A673 (cell line): ENCODE data around the gene RCHY1. TPM values are rescaled to one million over a fixed set of nuclear protein-coding genes. Genes with fewer than 3 reads are reported as not detected.
"Not testable (repeated sequence)": the region's sequence is repeated elsewhere in the genome, so short reads cannot be mapped to it uniquely, and the experiment has no call there.

Source experiments
- BruUV-seq: library from RNA; stranded (reverse); fragments of 400-500 nt; replicated peaks from 2 replicates; lab custom pipeline; 2021; lab: Mats Ljungman, UMichigan
- CTCF ChIA-PET: fragments of 300-600 bp; sonication (Branson Sonifier 250); formaldehyde crosslinking; loops from one replicate; lab custom pipeline; 2022; ENCODE audit warnings: antibody characterized with exemption; lab: Charles Lee
- POLR2A ChIA-PET: fragments of 300-600 bp; sonication (Branson Sonifier 250); formaldehyde crosslinking; loops from one replicate; lab custom pipeline; 2022; ENCODE audit warnings: antibody characterized with exemption; ENCODE audit not compliant: low non-redundant PET; lab: Charles Lee
- DNase-seq: peaks from one replicate; pipeline ENCODE4 v3.0.0-alpha.2; 2015; ENCODE audit warnings: low spot score
- H3K27ac ChIP-seq: fragments of 200-600 bp; sonication (generic); 2 replicates; pipeline ENCODE4 v1.5.1; 2016; ENCODE audit warnings: mixed run types, low read depth, mild to moderate bottlenecking, mixed read lengths, antibody characterized with exemption, low read length; ENCODE audit not compliant: poor library complexity, severe bottlenecking
- H3K27me3 ChIP-seq: fragments of 200-600 bp; sonication (generic); replicated peaks from 2 replicates; pipeline ENCODE4 v1.6.1; 2017; ENCODE audit warnings: mixed run types, low read depth, mild to moderate bottlenecking, mixed read lengths, antibody characterized with exemption, low read length; ENCODE audit not compliant: insufficient read depth, poor library complexity
- H3K36me3 ChIP-seq: fragments of 200-600 bp; sonication (generic); 2 replicates; pipeline ENCODE4 v1.6.1; 2016; ENCODE audit warnings: mixed run types, mild to moderate bottlenecking, mixed read lengths, antibody characterized with exemption, low read length; ENCODE audit not compliant: insufficient read depth, poor library complexity, severe bottlenecking
- H3K4me1 ChIP-seq: fragments of 200-600 bp; sonication (generic); 2 replicates; pipeline ENCODE4 v1.6.1; 2017; ENCODE audit warnings: mixed run types, mild to moderate bottlenecking, mixed read lengths, antibody characterized with exemption, low read length; ENCODE audit not compliant: insufficient read depth, poor library complexity, severe bottlenecking
- H3K4me3 ChIP-seq: fragments of 200-600 bp; sonication (generic); 2 replicates; pipeline ENCODE4 v1.5.1; 2016; ENCODE audit warnings: low read depth, mixed run types, mild to moderate bottlenecking, mixed read lengths, low read length; ENCODE audit not compliant: poor library complexity, severe bottlenecking
- H3K9me3 ChIP-seq: fragments of 200-600 bp; sonication (generic); 2 replicates; pipeline ENCODE4 v1.6.1; 2016; ENCODE audit warnings: mixed run types, low read depth, mild to moderate bottlenecking, mixed read lengths, antibody characterized with exemption, low read length; ENCODE audit not compliant: poor library complexity, severe bottlenecking
- EZH2 ChIP-seq: fragments of 200-600 bp; sonication (generic); IDR thresholded peaks from 2 replicates; pipeline ENCODE4 v1.6.1; 2017; ENCODE audit warnings: borderline replicate concordance, low read depth, mild to moderate bottlenecking, mixed read lengths, antibody characterized with exemption, low read length; ENCODE audit not compliant: poor library complexity, severe bottlenecking
- intact Hi-C: fragments of 100-400 bp; cut with micrococcal nuclease; formaldehyde crosslinking; loops from one replicate; pipeline ENCODE4 v1.10.0; 2022; ENCODE audit not compliant: unreplicated experiment
- total RNA-seq: library from RNA; stranded (reverse); gene quantifications from 2 replicates; pipeline ENCODE4 v1.2.3, GENCODE V29; 2021
- TF ChIP-seq, protein P1 (sequence below): fragments of 300-800, 200-600 bp; sonication (generic); conservative IDR thresholded peaks from 2 replicates; pipeline ENCODE4 v1.5.1; 2017; ENCODE audit warnings: low read depth, mild to moderate bottlenecking, antibody characterized with exemption, low read length, moderate library complexity, mixed read lengths

Gene RCHY1
- total RNA-seq, 1 experiment from 2014 or later, result 36.0 TPM

DNA sequence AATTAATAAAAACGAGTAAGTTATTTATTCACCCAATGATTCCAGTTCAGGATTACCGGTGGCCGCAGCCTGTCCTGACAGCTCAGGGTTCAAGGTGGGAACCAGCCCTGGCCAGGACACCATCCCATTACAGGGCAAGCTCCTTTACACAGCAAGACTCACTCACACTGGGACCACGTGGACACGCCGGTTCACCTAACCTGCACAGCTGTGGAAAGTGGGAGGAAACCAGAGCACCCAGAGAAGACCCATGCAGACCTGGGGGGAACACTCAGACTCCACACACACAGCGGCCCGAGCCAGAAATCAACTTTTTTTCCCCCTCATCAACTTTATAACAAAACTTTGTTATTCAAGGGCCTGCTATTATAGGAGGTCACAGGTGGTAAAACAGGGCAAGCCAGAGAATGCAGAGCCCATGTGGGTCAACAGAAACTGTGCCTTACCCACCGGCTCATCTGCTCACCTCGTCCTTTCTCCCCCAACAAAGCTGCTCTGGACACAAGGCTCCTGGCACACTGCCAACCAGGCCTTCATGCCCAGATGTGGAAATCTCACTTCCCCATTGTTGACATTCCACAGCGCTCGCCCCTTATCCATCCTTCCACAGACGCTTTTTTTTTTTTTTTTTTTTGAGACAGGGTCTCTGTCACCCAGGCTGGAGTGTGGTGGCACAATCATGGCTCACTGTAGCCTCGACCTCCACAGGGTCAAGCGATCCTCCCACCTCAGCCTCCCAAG lies 33.6 kb upstream of the RCHY1 start:
- intact Hi-C loops, result no loop called here
- CTCF ChIA-PET, result no interaction called here
- BruUV-seq, result no TSS peak
- H3K4me1 ChIP-seq, result no peaks in the 10 kb centered on the region
- no peak for TF ChIP-seq EZH2
- TF ChIP-seq, protein P1, sequence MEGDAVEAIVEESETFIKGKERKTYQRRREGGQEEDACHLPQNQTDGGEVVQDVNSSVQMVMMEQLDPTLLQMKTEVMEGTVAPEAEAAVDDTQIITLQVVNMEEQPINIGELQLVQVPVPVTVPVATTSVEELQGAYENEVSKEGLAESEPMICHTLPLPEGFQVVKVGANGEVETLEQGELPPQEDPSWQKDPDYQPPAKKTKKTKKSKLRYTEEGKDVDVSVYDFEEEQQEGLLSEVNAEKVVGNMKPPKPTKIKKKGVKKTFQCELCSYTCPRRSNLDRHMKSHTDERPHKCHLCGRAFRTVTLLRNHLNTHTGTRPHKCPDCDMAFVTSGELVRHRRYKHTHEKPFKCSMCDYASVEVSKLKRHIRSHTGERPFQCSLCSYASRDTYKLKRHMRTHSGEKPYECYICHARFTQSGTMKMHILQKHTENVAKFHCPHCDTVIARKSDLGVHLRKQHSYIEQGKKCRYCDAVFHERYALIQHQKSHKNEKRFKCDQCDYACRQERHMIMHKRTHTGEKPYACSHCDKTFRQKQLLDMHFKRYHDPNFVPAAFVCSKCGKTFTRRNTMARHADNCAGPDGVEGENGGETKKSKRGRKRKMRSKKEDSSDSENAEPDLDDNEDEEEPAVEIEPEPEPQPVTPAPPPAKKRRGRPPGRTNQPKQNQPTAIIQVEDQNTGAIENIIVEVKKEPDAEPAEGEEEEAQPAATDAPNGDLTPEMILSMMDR, result no peak
- no peak overlapping the region for H3K4me3 ChIP-seq
- no peaks in the 10 kb centered on the region for H3K36me3 ChIP-seq
- no peaks in the 10 kb centered on the region for H3K9me3 ChIP-seq
- no peak for DNase-seq
- no peaks in the 10 kb centered on the region for H3K27me3 ChIP-seq
- H3K27ac ChIP-seq, result no peak overlapping the region
- POLR2A ChIA-PET, result no interaction called here

DNA sequence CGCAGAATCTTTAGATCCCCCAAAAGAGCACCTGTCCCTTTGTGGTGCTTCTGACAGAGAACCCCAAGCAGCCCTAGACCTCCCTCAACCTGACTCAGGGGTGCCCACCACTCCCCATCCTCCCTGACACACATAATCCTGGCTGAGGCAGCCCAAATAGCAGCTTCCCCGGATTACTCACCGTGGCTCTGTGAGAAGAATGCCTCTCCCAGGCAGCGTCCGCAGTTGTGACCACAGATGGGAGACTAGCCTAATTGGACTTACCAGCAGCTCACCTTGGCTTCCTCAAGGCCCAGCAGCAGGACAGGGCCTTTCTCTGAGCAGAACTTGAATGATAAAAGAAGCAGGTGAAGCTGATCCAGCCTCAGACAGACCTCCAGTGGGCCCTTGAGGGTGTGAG lies 31.3 kb upstream of the RCHY1 start:
- BruUV-seq, result no TSS peak
- ChIA-PET POLR2A (no interaction called here), CTCF (no interaction called here)
- TF ChIP-seq, protein P1, result no peak
- no peak for TF ChIP-seq EZH2
- no peak overlapping the region for H3K4me3 ChIP-seq
- no peaks in the 10 kb centered on the region for H3K27me3 ChIP-seq
- H3K9me3 ChIP-seq, result no peaks in the 10 kb centered on the region
- H3K36me3 ChIP-seq, result no peaks in the 10 kb centered on the region
- H3K4me1 ChIP-seq, result no peaks in the 10 kb centered on the region
- intact Hi-C loops, result no loop called here
- no peak for DNase-seq
- no peak overlapping the region for H3K27ac ChIP-seq

DNA sequence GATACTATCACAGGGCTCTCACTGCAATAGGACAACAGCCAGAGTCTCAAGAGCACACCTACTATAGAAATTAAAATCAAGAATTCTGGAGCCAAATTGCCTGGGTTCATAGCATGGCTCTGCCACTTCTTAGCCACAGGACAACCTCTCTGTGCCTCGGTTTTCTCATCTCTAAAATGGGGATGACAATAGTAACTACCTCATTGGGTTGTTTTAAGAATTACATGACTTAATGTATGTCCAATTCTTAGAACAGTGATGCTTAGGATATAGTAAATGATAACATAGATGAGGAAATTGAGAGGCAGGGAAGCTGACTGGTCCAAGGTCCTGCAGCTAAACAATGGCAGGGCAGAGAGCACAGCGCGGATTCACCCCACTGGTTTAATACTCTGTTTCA lies 30.7 kb upstream of the RCHY1 start:
- ChIA-PET POLR2A (no interaction called here), CTCF (no interaction called here)
- no TSS peak for BruUV-seq
- DNase-seq, result no peak
- TF ChIP-seq EZH2, result no peak
- TF ChIP-seq, protein P1, result no peak
- H3K27ac ChIP-seq, result no peak overlapping the region
- no peaks in the 10 kb centered on the region for H3K27me3 ChIP-seq
- intact Hi-C loops, result no loop called here
- H3K4me3 ChIP-seq, result no peak overlapping the region
- no peaks in the 10 kb centered on the region for H3K36me3 ChIP-seq
- no peaks in the 10 kb centered on the region for H3K4me1 ChIP-seq
- H3K9me3 ChIP-seq, result no peaks in the 10 kb centered on the region

DNA sequence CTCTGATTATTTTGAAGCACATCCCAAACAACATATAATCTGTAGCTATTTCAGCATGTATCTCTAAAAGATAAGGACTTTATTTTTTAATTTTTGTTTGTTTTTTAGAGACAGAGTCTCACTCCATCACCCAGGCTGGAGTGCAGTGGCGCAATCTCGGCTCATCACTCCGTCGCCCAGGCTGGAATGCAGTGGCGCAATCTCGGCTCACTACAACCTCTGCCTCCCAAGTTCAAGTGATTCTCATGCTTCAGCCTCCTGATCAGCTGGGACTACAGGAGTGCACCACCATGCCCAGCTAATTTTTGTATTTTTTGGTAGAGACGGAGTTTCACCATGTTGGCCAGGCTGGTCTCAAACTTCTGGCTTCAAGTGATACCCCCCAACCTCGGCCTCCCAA lies 30.0 kb upstream of the RCHY1 start:
- H3K27ac ChIP-seq, H3K27me3 ChIP-seq, POLR2A ChIA-PET, CTCF ChIA-PET, H3K9me3 ChIP-seq, H3K36me3 ChIP-seq, DNase-seq, intact Hi-C loops, BruUV-seq, H3K4me3 ChIP-seq, H3K4me1 ChIP-seq: not testable (repeated sequence)
